H1 (cell line): ENCODE results near the gene SFN. TPM values are rescaled to one million over a fixed set of nuclear protein-coding genes. Genes with fewer than 3 reads are reported as not detected.

ENCODE experiments used
- CTCF ChIA-PET: fragments of 300-600 bp; sonication (Branson Sonifier 250); formaldehyde crosslinking; loops from one replicate; lab custom pipeline; 2021; ENCODE audit not compliant: partially characterized antibody; lab: Charles Lee
- POLR2A ChIA-PET: fragments of 300-600 bp; sonication (Branson Sonifier 250); formaldehyde crosslinking; loops from one replicate; lab custom pipeline; 2021; ENCODE audit warnings: inconsistent platforms; ENCODE audit not compliant: partially characterized antibody; lab: Charles Lee
- DNase-seq, 2 experiments: peaks; one replicate each; pipeline versions ENCODE4 v3.0.0 to v3.0.0-alpha.2; 2010 to 2022; ENCODE audit warnings: low spot score in 2 of 2, low read depth in 1 of 2, mixed read lengths in 1 of 2
- FAIRE-seq: peaks from 2 replicates; lab custom pipeline; 2011; peaks lifted over from hg19 to GRCh38; lab: Jason Lieb, UNC
- H2AFZ ChIP-seq: 2 replicates; pipeline ENCODE4 v1.8.1; 2012; ENCODE audit warnings: low read length, inconsistent platforms
- H2AK5ac ChIP-seq: 2 replicates; pipeline ENCODE4 v1.6.1; 2013; ENCODE audit warnings: low read depth, low read length
- H2BK120ac ChIP-seq: replicated peaks from 2 replicates; pipeline ENCODE3; 2013; ENCODE audit warnings: low read depth, low read length, inconsistent platforms
- H2BK12ac ChIP-seq: 2 replicates; pipeline ENCODE4 v1.6.1; 2013; ENCODE audit warnings: low read depth, low read length
- H2BK15ac ChIP-seq: 2 replicates; pipeline ENCODE4 v1.6.1; 2013; ENCODE audit warnings: low read length
- H2BK20ac ChIP-seq: 2 replicates; pipeline ENCODE4 v1.6.1; 2013; ENCODE audit warnings: low read length
- H2BK5ac ChIP-seq: 2 replicates; pipeline ENCODE4 v1.6.1; 2013; ENCODE audit warnings: low read depth, low read length
- H3K14ac ChIP-seq: 2 replicates; pipeline ENCODE4 v1.6.1; 2013; ENCODE audit warnings: inconsistent platforms; ENCODE audit not compliant: insufficient read length
- H3K18ac ChIP-seq: 2 replicates; pipeline ENCODE4 v1.6.1; 2013; ENCODE audit warnings: low read length; ENCODE audit errors: extremely low read depth
- H3K23ac ChIP-seq: 2 replicates; pipeline ENCODE4 v1.6.1; 2013; ENCODE audit warnings: inconsistent platforms; ENCODE audit not compliant: insufficient read length
- H3K23me2 ChIP-seq: 2 replicates; pipeline ENCODE4 v1.6.1; 2013; ENCODE audit warnings: low read depth, low read length
- H3K27ac ChIP-seq: 2 replicates; pipeline ENCODE4 v1.6.1; 2011; ENCODE audit warnings: low read depth, low read length, inconsistent platforms
- H3K27me3 ChIP-seq, 4 experiments: replicated peaks in 1 of 4; 1 replicate in 1 of 4; 2 replicates in 3 of 4; pipeline versions ENCODE4 v1.6.1 to v1.8.1; 2011 to 2013; ENCODE audit warnings: low read length in 3 of 4, mild to moderate bottlenecking in 3 of 4, inconsistent platforms in 2 of 4, mixed read lengths in 2 of 4, moderate library complexity in 1 of 4; ENCODE audit not compliant: control insufficient read depth in 3 of 4, insufficient read depth in 3 of 4; ENCODE audit errors: extremely low read depth in 1 of 4
- H3K36me3 ChIP-seq, 4 experiments: 2 replicates each; pipeline versions ENCODE4 v1.6.1 to v1.8.1; 2011 to 2013; ENCODE audit warnings: mild to moderate bottlenecking in 4 of 4, low read length in 3 of 4, moderate library complexity in 2 of 4, control low read depth in 1 of 4, inconsistent platforms in 1 of 4; ENCODE audit not compliant: insufficient read depth in 4 of 4, control insufficient read depth in 2 of 4
- H3K4ac ChIP-seq: replicated peaks from 2 replicates; pipeline ENCODE3; 2013; ENCODE audit warnings: low read length, low read depth, mixed read lengths, inconsistent platforms; ENCODE audit not compliant: insufficient read length
- H3K4me1 ChIP-seq, 4 experiments: replicated peaks in 1 of 4; 1 replicate in 1 of 4; 2 replicates in 3 of 4; pipeline versions ENCODE4 v1.6.1 to v1.8.1; 2011 to 2013; ENCODE audit warnings: low read length in 3 of 4, inconsistent platforms in 2 of 4, mixed read lengths in 1 of 4; ENCODE audit not compliant: insufficient read depth in 4 of 4, control insufficient read depth in 3 of 4
- H3K4me2 ChIP-seq, 2 experiments: 2 replicates each; pipeline versions ENCODE4 v1.6.1 to v1.8.1; 2011 to 2013; ENCODE audit warnings: low read depth in 2 of 2, low read length in 2 of 2, control low read depth in 1 of 2, inconsistent platforms in 1 of 2, mild to moderate bottlenecking in 1 of 2; ENCODE audit not compliant: insufficient read depth in 1 of 2
- H3K4me3 ChIP-seq, 4 experiments: fragments of 200-600, 300-600 bp in 1 of 4; sonication (generic), shearing (Covaris generic), sonication (Bioruptor Twin) in 1 of 4; 2 replicates each; pipeline versions ENCODE4 v1.5.1 to v1.8.1; 2011 to 2016; ENCODE audit warnings: low read length in 4 of 4, low read depth in 3 of 4, control low read depth in 2 of 4, inconsistent platforms in 2 of 4, mild to moderate bottlenecking in 2 of 4, mixed read lengths in 1 of 4, moderate library complexity in 1 of 4; ENCODE audit not compliant: insufficient read depth in 2 of 4; ENCODE audit errors: extremely low read depth in 1 of 4
- H3K56ac ChIP-seq: replicated peaks from 2 replicates; pipeline ENCODE3; 2013; ENCODE audit warnings: low read depth, mild to moderate bottlenecking, mixed read lengths, low read length, inconsistent platforms; ENCODE audit not compliant: insufficient read length
- H3K79me1 ChIP-seq: 2 replicates; pipeline ENCODE4 v1.6.1; 2013; ENCODE audit warnings: low read depth, low read length, control low read depth
- H3K79me2 ChIP-seq, 2 experiments: 2 replicates each; pipeline versions ENCODE4 v1.6.1 to v1.8.1; 2012 to 2013; ENCODE audit warnings: low read length in 2 of 2, mild to moderate bottlenecking in 2 of 2, inconsistent platforms in 1 of 2; ENCODE audit not compliant: insufficient read depth in 2 of 2, control insufficient read depth in 1 of 2
- H3K9ac ChIP-seq, 4 experiments: replicated peaks in 1 of 4; 1 replicate in 1 of 4; 2 replicates in 3 of 4; pipeline versions ENCODE4 v1.6.1 to v1.8.1; 2011 to 2013; ENCODE audit warnings: low read depth in 3 of 4, low read length in 3 of 4, control low read depth in 2 of 4, mild to moderate bottlenecking in 2 of 4, moderate library complexity in 2 of 4, inconsistent platforms in 1 of 4; ENCODE audit errors: extremely low read depth in 1 of 4
- H3K9me3 ChIP-seq, 2 experiments: 2 replicates each; pipeline versions ENCODE4 v1.6.1 to v1.8.1; 2012 to 2013; ENCODE audit warnings: mild to moderate bottlenecking in 2 of 2, moderate library complexity in 2 of 2, control low read depth in 1 of 2, inconsistent platforms in 1 of 2, low read depth in 1 of 2, low read length in 1 of 2, mixed read lengths in 1 of 2; ENCODE audit not compliant: insufficient read depth in 2 of 2
- H4K20me1 ChIP-seq, 2 experiments: replicated peaks in 1 of 2; 2 replicates each; pipeline versions ENCODE3 to v1.8.1; 2011 to 2013; ENCODE audit warnings: inconsistent platforms in 2 of 2, low read length in 2 of 2, mild to moderate bottlenecking in 1 of 2; ENCODE audit not compliant: insufficient read depth in 2 of 2, control insufficient read depth in 1 of 2
- H4K5ac ChIP-seq: 2 replicates; pipeline ENCODE4 v1.6.1; 2013; ENCODE audit warnings: low read length, low read depth, mixed read lengths, inconsistent platforms; ENCODE audit not compliant: insufficient read length
- H4K8ac ChIP-seq: 2 replicates; pipeline ENCODE4 v1.8.0; 2013; ENCODE audit warnings: mild to moderate bottlenecking, moderate library complexity, low read length, inconsistent platforms; ENCODE audit not compliant: insufficient read depth; ENCODE audit errors: extremely low read depth
- H4K91ac ChIP-seq: replicated peaks from 2 replicates; pipeline ENCODE3; 2013; ENCODE audit warnings: low read length, mixed read lengths, inconsistent platforms; ENCODE audit not compliant: insufficient read length
- ATF3 ChIP-seq: IDR thresholded peaks from 2 replicates; pipeline ENCODE4 v1.6.1; 2011; ENCODE audit warnings: low read depth, mild to moderate bottlenecking, low read length; ENCODE audit not compliant: insufficient read depth
- BRCA1 ChIP-seq: IDR thresholded peaks from 2 replicates; pipeline ENCODE4 v1.6.1; 2012; ENCODE audit warnings: low read depth, low read length, improper control_type of control experiment
- CREB1 ChIP-seq: IDR thresholded peaks from 2 replicates; pipeline ENCODE4 v1.6.1; 2012; ENCODE audit warnings: inconsistent platforms
- E2F6 ChIP-seq: IDR thresholded peaks from 2 replicates; pipeline ENCODE4 v1.6.1; 2012; ENCODE audit warnings: inconsistent platforms
- FOSL1 ChIP-seq: IDR thresholded peaks from 2 replicates; pipeline ENCODE4 v1.6.1; 2011; ENCODE audit warnings: mild to moderate bottlenecking, low read depth, low read length, moderate library complexity; ENCODE audit not compliant: insufficient read depth
- JUND ChIP-seq: IDR thresholded peaks from 2 replicates; pipeline ENCODE4 v1.6.1; 2011; ENCODE audit warnings: mild to moderate bottlenecking, improper control_type of control experiment, low read length
- KDM1A ChIP-seq: fragments of 200-600, 300-600 bp; sonication (generic); IDR thresholded peaks from 2 replicates; pipeline ENCODE4 v1.7.1; 2016; ENCODE audit warnings: mild to moderate bottlenecking, low read length, borderline replicate concordance
- RAD21 ChIP-seq, 2 experiments: IDR thresholded peaks in 1 of 2; conservative IDR thresholded peaks in 1 of 2; 2 replicates each; pipeline ENCODE4 v1.6.1; 2011; ENCODE audit warnings: low read depth in 2 of 2, low read length in 2 of 2, improper control_type of control experiment in 1 of 2, inconsistent platforms in 1 of 2, mild to moderate bottlenecking in 1 of 2, moderate library complexity in 1 of 2
- RFX5 ChIP-seq: IDR thresholded peaks from 2 replicates; pipeline ENCODE4 v1.6.1; 2011; ENCODE audit warnings: low read depth, low read length, improper control_type of control experiment, borderline replicate concordance
- WGBS, 2 experiments: shearing (Covaris generic) in 1 of 2; methylation state at CpG; one replicate each; pipeline versions ENCODE4 v1.1.6 to v1.1.7; 2013 to 2015; ENCODE audit warnings: low lambda C conversion rate in 2 of 2, mixed read lengths in 2 of 2, inconsistent platforms in 1 of 2, low coverage in 1 of 2, missing lambda C conversion rate in 1 of 2; ENCODE audit not compliant: insufficient replicate concordance in 2 of 2, insufficient coverage in 1 of 2, insufficient read length in 1 of 2; ENCODE audit errors: extremely low coverage in 1 of 2, missing lambda C conversion rate in 1 of 2; 5-methylcytosine and 5-hydroxymethylcytosine counted together
- polyA plus RNA-seq, 7 experiments: library from polyadenylated mRNA; depleted of rRNA in 3 of 7; stranded (reverse) in 5 of 7; unstranded in 2 of 7; fragments of >200 nt in 5 of 7; fragments of 200-250 nt in 2 of 7; gene quantifications; 1 replicate in 5 of 7; 2 replicates in 1 of 7; 4 replicates in 1 of 7; pipeline versions ENCODE4 v1.2.1 to v1.2.3, GENCODE V29; 2011 to 2013; ENCODE audit warnings: missing spikeins in 2 of 7, mixed read lengths in 2 of 7
- total RNA-seq: library from RNA; stranded (reverse); fragmentation: NEBNext Ultra II Directional; extraction: Animal tissue kit (Norgen Biotek cat#: 25700); gene quantifications from 2 replicates; pipeline ENCODE4 v1.2.1, GENCODE V29; 2021

SFN gene
- total and polyA plus RNA-seq, 2 of the 8 experiments (the other 6 are each of a cell fraction or from before 2014, with no cell fraction given): 3.3 to 3.9 TPM

- Histone ChIP-seq H2BK15ac (no peak overlapping the region), H3K23me2 (no peaks in the 10 kb centered on the region), H3K56ac (no peak overlapping the region), H3K27me3 (no peaks in the 10 kb centered on the region; a peak in 1 of 7 replicates), H2AFZ (no peak overlapping the region), H3K4ac (no peak overlapping the region), H3K9me3 (no peaks in the 10 kb centered on the region), H2BK12ac (no peak overlapping the region), H4K91ac (no peak overlapping the region), H3K18ac (no peak overlapping the region), H3K27ac (no peak overlapping the region), H3K4me3 (no peak overlapping the region), H3K23ac (no peak overlapping the region), H3K4me2 (no peak overlapping the region), H3K9ac (no peak overlapping the region), H4K5ac (no peak overlapping the region), H3K36me3 (peaks cover 0 to under 1% (median 0%) of the 10 kb centered on the region in 4 experiments; a peak in 2 of 8 replicates), H4K8ac (0 out of 2 replicates have a peak overlapping the region, but pooled peaks have one; percentile 9), H4K20me1 (peaks cover 0 to 5% of the 10 kb centered on the region in 2 experiments), H2AK5ac (no peak overlapping the region), H3K4me1 (peaks cover 0 to 11% (median 7%) of the 10 kb centered on the region in 4 experiments; a peak in 6 of 7 replicates), H2BK20ac (no peak overlapping the region), H2BK120ac (no peak overlapping the region), H3K79me2 (no peaks in the 10 kb centered on the region), H3K79me1 (no peaks in the 10 kb centered on the region), H2BK5ac (no peak overlapping the region), H3K14ac (no peak overlapping the region)
- CTCF ChIA-PET: interaction anchor here (1.1 to 22.8 kb wide), 8 partner anchors 13 to 274 kb away, joined by 3 to 547 read pairs (median 14); partner anchors contain the start of gene GPN2
- DNase-seq (no peak), FAIRE-seq (no peak)
- TF ChIP-seq KDM1A: no peak
- TF ChIP-seq BRCA1: no peak
- TF ChIP-seq ATF3: no peak
- no peak for TF ChIP-seq FOSL1
- no peak for TF ChIP-seq E2F6
- TF ChIP-seq CREB1: no peak
- no peak for TF ChIP-seq RAD21 (IDR thresholded peaks at IDR 0.05 in 1 of 2, conservative IDR thresholded peaks at IDR 0.05 in 1 of 2; ENCODE audit: low read depth in 2 of 2, low read length in 2 of 2)
- no peak for TF ChIP-seq RFX5
- TF ChIP-seq JUND: no peak
- 90% methylated on average over 8 of the region's 8 CpGs; no CpG with 5 or more reads in 1 of the 2 experiments for WGBS, 2 experiments
- POLR2A ChIA-PET: interaction anchor here (0.8 to 2.8 kb wide), 10 partner anchors 8 to 386 kb away, joined by 3 to 8 read pairs (median 4); partner anchors contain the start of genes GPN2 and HMGN2
Observed at GRCh38 chr1:26857473-26858060, 5.4 kb upstream of the SFN start.
